Measurements from ENCODE around the gene OR9A4. TPM values are rescaled to one million over a fixed set of nuclear protein-coding genes. Genes with fewer than 3 reads are reported as not detected.

OR9A4 gene
- total and polyA plus RNA-seq, 3 experiments from 2014 or later: not detected

Other genes with a start within 250 kb of the OR9A4 start
- 10 to 100 TPM; 25.9 to 27.4 TPM for gene DENND11, start 214.2 kb upstream of the OR9A4 start, total RNA-seq
- 17.3 TPM for gene DENND11, start 214.2 kb upstream of the OR9A4 start, polyA plus RNA-seq
- not detected for gene WEE2, start 208.0 kb upstream of the OR9A4 start, total RNA-seq
- not detected for gene WEE2, start 208.0 kb upstream of the OR9A4 start, polyA plus RNA-seq
- 100 to 1,000 TPM; 284 to 291 TPM for gene SSBP1, start 178.0 kb upstream of the OR9A4 start, total RNA-seq
- gene SSBP1, start 178.0 kb upstream of the OR9A4 start, polyA plus RNA-seq: 331 TPM
- 1 to 10 TPM in 1 of 2 experiments, under 1 TPM in 1; 0.98 to 1.0 TPM for gene TAS2R3, start 152.3 kb upstream of the OR9A4 start, total RNA-seq
- not detected for gene TAS2R3, start 152.3 kb upstream of the OR9A4 start, polyA plus RNA-seq
- gene TAS2R4, start 139.7 kb upstream of the OR9A4 start, total RNA-seq: under 1 TPM; 0.62 to 0.92 TPM
- gene TAS2R4, start 139.7 kb upstream of the OR9A4 start, polyA plus RNA-seq: not detected
- gene TAS2R5, start 126.2 kb upstream of the OR9A4 start, total RNA-seq: 1 to 10 TPM in 1 of 2 experiments, under 1 TPM in 1; 0.88 to 1.3 TPM
- not detected for gene TAS2R5, start 126.2 kb upstream of the OR9A4 start, polyA plus RNA-seq
- not detected for gene PRSS37, start 74.9 kb upstream of the OR9A4 start, total RNA-seq
- gene PRSS37, start 74.9 kb upstream of the OR9A4 start, polyA plus RNA-seq: not detected
- gene CLEC5A, start 30.6 kb downstream of the OR9A4 start, total RNA-seq: under 1 TPM; 0.24 to 0.29 TPM
- not detected for gene CLEC5A, start 30.6 kb downstream of the OR9A4 start, polyA plus RNA-seq
- gene TAS2R38, start 57.4 kb downstream of the OR9A4 start, total RNA-seq: not detected
- not detected for gene TAS2R38, start 57.4 kb downstream of the OR9A4 start, polyA plus RNA-seq
- not detected for gene MGAM, start 79.5 kb downstream of the OR9A4 start, total RNA-seq
- not detected for gene MGAM, start 79.5 kb downstream of the OR9A4 start, polyA plus RNA-seq
- not detected for gene MGAM2, start 195.3 kb downstream of the OR9A4 start, total RNA-seq
- gene MGAM2, start 195.3 kb downstream of the OR9A4 start, polyA plus RNA-seq: not detected

All from CD8-positive, alpha-beta memory T cell (primary cell).